DLD1 (cell line): Measurements from ENCODE around the gene MYO16.
"Not testable (repeated sequence)": the region's sequence is repeated elsewhere in the genome, so short reads cannot be mapped to it uniquely, and the experiment has no call there.

ENCODE experiments used
- in situ Hi-C: cut with HindIII; loops from 2 replicates; pipeline ENCODE4 v1.10.0; 2017; ENCODE audit warnings: low sequenced_read_pairs

The MYO16 gene

DNA sequence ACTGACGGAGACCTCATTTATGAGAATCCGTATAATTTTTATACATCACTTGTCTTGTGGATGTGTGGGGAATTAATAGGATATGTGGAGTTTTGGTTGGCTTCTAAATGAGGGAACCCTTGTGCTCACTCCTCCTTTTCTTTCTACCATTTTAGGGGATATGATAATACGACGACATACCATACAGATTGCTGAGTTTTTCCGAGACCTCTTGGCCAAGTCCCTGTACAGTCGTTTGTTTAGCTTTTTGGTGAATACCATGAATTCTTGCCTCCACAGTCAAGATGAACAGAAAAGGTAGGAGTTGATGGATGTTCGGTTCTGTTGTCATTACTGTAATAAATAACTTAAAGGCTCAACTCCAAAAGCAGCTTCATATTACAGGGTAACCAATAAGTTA, 335.2 kb downstream of the MYO16 start:
- in situ Hi-C loops, result no loop called here

DNA sequence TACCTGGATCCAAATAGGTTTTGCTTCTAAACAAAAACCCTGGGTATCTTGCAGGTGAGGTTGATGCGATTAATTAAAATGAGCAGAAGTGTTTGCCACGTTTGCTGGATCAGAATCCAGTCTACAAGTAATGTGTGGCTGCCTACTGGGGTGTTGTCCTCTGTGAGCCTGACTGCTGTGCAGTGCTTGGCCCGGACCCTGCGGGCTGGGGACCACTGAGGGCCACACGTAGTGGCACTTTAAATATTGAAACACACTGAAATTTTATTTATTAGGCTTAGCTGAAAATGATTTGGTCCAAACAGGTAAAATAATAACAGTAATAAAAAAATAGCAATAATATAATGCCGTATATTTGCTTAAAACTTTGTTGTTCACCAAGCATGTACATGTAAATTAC, 338.0 kb downstream of the MYO16 start:
- in situ Hi-C loops, result no loop called here

DNA sequence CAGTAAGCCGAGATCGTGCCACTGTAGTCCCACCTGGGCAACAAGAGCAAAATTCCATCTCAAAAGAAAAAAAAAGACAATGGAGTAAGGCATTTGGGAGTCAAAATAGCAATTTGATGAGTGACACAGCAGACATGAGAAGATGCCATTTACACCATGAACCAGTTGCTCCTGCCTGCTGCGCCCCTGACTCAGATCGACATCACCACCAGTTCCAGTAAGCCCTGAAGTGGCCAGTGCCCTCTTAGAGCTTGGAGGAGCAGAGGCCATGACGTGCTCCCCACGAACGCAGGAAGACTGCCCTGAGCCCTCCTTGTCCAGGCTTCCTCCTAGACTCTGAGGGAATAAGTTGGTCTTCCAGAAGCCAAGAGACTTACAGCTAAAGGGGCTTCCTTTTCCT, 339.2 kb downstream of the MYO16 start:
- in situ Hi-C loops, result no loop called here

DNA sequence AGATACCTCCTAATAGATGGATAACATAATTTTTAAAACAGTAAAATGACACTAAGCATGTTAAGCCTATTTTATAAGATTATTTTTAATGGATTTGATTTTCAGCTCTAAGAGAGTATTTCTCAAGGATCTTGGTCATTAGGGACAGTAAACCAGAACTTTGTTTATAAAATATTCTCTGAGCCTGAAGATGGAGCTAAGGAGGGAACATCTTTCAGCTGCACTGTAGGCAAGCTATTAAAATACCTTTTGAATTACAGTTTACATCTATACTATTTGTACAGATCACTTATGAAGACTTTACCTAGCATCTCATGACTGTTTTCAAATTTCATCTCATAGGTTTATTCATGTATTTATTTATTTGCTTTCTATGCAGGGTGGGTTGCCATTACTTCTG, 345.3 kb downstream of the MYO16 start:
- in situ Hi-C loops, result no loop called here

DNA sequence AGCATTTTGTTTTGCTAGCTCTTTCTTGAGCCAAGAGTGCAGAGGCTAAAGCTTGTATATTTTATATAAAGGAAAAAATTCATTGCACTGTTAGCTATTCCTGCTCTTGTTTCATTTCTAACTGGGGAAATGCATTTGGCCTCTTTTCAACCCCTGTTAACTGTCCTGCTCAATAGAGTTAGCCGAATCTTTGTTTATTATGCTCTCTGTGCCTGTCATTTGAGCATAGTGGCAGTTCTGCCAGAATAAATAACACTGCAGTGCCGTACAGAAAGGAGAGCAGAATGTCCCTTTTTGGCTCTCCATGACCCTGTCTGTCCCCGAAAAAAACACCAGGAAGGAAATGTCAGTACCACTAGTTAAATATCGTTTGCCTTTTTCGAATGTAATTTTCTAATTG, 350.8 kb downstream of the MYO16 start:
- in situ Hi-C loops, result no loop called here

DNA sequence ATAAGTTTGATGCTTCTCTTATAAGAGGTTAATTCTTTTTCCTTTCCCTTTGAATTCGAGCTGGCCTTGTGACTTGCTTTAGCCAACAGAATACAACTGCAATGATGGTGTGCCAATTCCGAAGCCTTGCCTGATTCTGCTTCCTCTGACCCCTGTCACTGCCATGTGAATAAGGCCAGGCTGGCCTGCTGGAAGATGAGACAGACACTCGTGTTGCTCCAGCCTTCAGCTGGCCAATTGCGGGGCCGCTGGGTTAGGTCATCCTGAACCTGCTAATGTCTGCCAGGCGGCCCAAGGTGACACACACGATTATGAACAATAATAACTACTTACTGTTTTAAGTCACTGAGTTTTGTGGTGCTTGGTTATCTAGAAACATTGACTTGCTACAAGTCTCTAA, 352.0 kb downstream of the MYO16 start:
- in situ Hi-C loops, result no loop called here

DNA sequence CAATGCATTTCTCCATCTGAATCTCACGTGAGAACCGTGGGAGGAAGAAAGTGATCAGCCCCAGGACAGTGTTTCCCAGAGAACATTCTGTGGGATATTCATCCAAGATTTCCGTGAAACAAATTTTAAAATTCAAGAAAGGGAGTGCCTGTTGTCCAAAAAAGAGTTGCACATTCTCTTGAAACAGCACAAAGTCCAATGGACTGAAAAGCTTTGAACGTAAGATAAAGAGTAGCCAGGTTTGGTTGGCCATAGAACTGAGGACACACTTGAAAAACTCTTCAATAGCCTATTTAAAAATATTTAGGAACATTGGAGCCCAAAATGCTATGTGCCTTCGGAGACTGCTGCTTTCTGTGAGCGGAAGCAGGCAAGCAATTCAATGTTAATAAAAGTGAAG, 353.9 kb downstream of the MYO16 start:
- in situ Hi-C loops, result no loop called here

DNA sequence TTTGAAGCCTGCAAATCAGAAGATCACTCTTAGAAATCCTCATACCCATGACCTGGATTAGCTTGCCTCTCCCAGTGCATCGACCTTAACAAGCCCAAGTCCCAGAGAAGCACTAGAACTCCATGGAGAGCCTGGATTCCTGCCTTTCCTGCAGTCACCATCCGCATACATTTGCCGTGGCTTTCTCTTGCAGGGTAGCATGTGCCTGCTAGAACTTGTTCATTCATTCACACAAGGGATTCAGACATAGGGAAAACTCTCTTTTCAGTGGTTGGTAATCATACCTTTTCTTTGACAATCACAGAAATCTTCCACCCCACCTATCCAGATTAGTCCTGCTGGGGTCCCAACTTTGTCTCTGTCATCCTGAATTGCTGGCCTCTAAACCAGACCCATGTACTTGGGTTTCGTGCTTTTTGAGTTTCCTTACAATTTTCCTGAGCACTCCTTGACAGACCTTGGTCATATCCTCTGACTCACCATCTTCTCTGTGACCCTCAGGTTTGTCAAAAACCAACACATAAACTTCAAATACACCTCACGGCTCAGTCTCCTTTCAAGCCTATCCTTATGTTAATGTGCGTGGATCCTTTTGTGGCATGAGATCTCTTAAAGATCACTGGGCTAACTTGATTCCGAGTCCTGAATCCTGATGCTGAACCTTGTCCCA, 355.0 kb downstream of the MYO16 start:
- in situ Hi-C loops, result no loop called here

DNA sequence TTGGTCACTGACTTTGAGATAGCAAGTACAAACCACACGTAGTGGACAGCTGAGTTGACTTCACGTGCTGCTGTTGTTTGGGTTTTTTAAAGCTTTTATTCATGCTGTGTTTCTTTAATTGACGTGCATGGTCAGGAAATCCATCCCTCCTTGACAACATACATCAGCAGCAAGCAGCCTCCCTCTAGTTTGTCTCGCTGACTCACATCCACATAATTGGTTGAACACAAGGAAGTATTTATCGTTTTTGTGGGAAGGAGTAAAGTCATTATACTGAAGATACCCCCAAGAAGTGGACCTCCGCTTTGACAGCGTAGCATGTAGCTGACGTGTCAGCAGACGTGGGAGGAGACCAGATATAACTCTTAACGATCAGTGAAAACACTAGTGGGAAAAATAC, 355.8 kb downstream of the MYO16 start:
- in situ Hi-C loops, result no loop called here

DNA sequence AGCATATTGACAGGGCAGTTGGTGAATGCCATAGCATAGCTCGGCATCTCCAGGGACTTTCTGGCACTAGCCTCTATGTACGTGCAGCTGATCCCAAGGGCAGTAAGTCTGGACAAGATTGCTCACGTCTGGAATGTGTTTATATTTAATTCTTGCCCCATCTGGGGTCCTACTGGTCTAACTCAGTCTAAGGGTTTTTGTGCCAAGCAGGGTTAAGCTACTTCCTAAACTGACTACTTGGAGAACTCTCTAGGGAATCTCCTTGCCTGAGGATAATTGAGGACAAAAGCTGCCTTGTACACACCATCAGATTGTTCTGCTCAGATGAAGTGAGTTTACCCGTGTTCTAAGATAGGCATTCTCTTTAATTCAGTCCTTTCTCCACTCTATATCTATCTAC, 358.1 kb downstream of the MYO16 start:
- in situ Hi-C loops, result no loop called here

DNA sequence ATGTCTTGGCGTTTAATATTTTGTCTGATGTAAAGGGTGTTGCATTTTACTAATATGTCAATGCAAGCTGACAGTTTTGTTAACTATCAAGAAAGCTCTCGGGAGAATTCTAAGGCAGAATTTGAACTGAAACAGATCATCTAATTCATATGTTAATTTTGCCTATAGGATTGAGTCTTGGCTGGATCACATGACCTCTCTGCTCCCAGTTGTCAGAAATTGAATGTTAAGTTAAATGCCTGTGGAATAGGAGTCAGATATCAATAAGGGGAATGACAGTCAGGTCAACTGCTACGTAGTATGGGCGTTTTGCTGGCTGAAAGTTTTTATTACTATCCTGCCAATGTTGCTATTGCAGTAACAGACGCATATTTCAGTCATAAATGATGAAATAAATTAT, 358.5 kb downstream of the MYO16 start:
- in situ Hi-C loops, result no loop called here

DNA sequence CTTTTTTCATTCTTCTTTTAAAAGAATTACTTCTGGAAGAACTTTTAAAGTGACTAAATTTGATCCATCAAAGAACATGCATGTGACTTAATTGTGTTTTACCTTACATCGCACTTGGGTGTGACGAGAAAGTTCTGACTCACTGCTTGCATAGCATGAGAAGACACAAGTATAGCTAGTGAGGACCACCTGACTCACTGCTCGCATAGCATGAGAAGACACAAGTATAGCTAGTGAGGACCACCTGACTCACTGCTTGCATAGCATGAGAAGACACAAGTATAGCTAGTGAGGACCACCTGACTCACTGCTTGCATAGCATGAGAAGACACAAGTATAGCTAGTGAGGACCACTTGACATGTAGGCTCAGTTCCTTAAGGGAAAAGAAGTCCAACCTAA, 362.0 kb downstream of the MYO16 start:
- in situ Hi-C loops, result not testable (repeated sequence)

DNA sequence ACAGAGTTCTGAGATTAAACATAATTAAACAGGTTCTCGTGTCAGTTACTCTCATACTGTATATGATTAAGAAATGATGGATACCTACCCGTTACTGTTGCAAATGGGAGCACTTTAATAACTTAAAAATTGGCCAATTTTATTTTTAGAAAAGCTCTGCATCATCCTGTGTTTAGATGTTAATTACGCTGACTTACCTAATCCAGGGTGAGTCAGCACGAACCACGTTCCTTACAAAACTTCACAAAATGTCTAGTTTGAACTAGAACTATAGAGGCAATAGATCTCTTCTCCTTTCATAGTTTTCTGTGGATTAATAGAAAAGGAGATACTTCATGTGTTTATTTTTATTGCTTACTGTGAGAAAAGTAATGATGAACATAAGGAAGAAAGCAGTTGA, 363.9 kb downstream of the MYO16 start:
- in situ Hi-C loops, result no loop called here

DNA sequence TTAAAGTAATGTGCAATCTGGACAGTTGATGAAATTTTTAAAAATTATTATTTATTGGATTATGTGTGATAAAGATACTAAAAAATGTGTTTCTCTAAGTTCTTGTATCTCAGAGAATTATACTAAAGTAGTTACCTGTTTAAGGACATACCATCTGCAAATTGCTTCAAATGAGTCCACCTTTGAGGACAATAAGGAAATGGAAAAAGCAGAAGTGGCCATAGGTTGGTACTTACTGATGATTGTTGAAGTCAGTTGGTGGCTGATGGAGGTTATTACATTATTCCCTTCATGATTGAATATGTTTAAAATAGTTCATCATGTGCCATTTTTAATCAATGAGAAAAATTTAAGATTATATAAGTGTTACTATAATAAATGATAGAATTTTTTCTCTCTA, 367.0 kb downstream of the MYO16 start:
- in situ Hi-C loops, result no loop called here

DNA sequence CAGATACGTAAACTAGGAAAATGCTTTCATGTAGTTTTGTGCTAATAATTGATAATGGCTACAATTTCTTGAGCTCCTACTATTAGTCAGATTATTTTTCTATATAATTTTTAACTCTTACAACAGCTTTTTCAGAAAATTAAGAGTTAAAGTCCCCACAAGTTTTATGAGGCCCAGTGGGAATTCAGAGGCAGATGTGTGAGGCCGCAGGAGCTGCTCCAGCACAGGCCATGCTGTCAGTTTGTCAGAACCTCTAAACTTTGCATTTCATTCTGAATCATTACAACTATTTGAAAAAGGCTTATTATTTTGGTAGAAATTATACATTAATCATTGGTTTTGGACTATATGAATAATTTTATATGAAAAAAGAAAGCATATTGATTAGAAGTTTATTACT, 370.8 kb downstream of the MYO16 start:
- in situ Hi-C loops, result no loop called here

DNA sequence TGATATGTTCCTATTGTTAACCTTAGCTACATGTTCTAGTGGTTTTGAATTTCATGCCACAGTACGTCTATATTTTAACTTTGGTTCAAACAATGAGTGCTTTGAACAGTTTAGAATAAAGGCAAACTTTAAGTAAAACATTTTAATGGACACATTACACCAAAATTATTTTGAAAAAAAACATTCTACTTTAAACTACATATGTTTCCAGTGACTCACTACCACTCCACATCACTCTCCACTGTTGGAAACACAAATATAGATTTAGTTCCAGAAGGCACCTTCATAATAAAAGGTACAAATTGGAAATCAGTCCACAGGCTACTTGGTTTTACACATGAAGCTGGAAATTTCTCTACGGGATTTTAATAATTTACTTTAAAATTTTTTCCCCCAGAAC, 373.5 kb downstream of the MYO16 start:
- in situ Hi-C loops, result no loop called here

DNA sequence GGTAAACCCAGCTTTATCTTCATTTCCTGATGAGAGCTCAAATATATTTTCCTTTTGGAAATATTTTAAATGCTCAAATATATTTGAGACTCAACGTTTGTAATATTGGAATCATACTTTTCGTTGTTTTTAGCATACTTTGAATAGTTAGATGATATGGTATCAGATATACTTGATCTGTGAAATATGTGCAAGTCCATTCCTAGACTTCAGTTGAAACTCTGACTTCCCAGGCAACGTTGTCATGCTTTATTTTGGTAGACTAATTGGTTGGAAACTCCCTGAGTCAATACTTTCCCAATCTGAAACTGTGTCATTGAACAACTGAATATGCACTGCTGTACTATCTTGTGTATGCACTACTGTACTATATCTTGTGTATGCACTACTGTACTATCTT, 378.5 kb downstream of the MYO16 start:
- in situ Hi-C loops, result no loop called here

DNA sequence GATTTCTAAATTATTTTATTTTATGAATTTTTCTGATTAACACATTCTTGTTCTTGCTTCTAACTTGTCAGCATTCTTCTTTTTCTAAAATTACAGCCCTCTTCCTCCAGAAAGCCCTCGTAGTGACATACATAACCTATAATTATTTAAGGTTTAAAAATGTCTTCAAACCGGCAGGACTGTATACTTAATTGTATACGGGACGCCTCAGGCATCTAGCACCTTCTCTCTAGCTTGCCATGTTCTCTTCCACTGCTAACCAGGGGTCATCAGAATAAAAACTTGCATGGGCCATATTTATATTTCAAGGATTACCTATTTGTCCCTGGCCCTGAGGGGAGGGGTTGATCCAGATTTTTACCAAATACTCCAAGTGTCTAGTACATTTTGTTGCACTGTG, 380.3 kb downstream of the MYO16 start:
- in situ Hi-C loops, result no loop called here

DNA sequence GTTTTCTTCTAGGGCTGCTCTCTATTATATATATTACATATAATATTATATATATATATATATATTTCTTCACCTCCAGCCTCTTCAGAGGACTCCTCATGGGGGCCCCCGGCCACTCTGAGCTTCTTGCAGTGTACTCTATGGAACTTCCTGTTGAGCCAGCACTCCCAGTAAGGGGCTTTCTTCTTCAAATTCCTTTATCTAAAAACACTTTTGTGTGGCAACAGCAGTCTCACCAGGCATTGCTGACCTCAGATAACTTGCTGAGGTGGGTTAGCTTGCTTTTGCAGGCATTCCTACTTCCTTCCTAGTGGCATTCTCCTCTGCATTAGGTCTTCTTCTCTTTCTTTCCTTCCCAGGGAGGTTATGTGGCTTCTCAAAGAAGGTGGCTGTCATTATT, 381.5 kb downstream of the MYO16 start:
- in situ Hi-C loops, result no loop called here

DNA sequence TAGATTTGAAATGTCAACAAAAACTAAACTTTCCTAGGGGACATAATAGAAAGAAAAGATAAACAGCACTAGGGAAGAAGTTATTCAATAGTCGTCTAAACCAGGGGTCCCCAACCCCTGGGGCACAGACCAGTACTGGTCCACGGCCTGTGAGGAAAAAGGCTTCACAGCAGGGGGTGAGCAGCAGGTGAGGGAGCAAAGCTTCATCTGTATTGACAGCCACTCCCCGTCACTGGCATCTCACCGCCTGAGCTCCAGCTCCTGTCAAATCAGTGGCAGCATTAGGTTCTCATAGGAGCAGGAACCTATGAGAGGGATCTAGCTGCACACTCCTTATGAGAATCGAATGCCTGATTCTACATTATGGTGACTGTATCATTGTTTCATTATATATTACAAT, 382.7 kb downstream of the MYO16 start:
- in situ Hi-C loops, result no loop called here

DNA sequence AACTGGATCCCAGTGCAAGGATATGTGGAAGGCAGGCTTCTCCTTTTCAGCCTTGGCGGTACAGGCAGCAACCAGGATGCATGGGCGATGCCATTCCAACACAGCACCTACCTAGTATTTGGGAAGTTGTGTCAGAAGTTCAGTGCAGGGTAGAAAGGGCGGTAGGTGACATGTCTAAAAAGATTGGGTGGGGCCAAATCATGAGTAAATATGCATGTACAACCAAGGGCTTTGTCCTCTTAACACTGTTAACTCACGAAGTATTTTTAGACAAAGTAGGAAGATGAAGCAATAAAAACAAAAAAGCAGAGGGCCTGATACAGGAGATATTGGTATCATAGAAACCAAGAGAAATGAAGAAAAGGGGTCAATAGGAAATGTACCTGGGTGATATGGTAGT, 392.1 kb downstream of the MYO16 start:
- in situ Hi-C loops, result no loop called here

DNA sequence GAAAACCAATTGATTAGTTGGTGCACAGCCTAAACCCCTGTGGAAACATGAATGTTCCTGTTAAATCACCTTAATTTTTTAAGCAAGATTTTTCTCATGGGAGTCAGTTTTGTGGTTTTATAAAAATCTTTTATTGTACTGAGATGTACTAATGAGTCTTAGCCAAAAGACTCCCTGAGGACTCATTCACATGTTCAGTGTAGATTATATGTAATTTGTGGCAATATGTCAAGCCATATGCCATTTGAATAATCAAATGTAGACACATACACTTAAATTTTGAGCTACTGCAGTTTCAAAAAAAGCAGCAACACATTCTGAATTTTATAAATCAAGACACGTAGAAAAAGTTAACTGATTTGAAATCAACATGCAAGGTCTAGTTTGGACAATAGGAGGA, 395.2 kb downstream of the MYO16 start:
- in situ Hi-C loops, result no loop called here

DNA sequence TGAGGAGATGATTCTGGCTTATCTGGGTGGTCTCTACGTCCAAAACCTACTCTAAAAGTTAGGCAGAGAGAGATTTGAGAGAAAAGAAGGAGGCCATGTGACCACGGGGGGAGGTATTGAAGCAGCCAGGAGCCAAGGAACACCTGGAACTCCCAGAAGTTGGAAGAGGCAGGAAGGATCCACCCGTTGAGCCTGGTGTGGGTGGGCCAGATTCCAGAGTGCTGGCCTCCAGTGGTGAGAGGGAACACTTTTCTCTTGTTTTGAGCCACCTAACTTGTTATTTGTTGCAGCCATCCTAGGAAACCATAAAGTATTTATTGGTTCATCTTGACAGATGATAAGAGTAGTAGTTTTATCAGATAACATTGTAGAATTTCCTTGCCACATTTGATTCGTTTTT, 396.9 kb downstream of the MYO16 start:
- in situ Hi-C loops, result no loop called here

DNA sequence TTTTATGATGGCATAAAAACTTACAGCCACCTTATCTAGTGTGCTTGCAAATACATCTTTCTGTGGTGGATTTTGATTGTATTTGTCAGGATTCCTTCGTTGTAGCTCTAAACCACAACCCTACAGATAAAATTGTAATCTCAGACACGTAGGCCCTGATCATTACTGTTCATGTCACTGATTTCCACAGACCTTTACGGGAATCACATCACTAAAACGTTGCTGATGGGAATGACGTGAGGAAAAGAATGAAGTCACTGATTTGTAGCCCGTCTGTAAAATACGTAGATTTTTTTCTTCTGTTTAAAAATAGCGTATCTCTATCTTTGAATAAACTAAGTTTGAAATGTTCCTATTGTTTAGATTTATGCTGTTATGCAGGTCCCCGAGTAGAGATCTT, 399.2 kb downstream of the MYO16 start:
- in situ Hi-C loops, result no loop called here
